ENCODE data around the gene CLC. TPM values are rescaled to one million over a fixed set of nuclear protein-coding genes. Genes with fewer than 3 reads are reported as not detected.
"Not testable (repeated sequence)": the region's sequence is repeated elsewhere in the genome, so short reads cannot be mapped to it uniquely, and the experiment has no call there.

Gene CLC
- total RNA-seq, 1 experiment from 2014 or later, result not detected

DNA sequence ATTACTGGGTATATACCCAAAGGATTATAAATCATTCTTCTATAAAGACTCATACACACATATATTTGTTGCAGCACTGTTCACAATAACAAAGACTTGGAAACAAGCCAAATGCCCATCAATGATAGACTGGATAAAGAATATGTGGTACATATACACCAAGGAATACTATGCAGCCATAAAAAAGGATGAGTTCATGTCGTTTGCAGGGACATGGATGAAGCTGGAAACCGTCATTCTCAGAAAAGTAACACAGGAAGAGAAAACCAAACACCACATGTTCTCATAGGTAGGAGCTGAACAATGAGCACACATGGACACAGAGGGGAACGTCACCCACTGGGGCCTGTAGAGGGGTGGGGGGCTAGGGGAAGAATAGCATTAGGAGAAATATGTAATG lies 17.7 kb downstream of the CLC start:
- POLR2A ChIA-PET; H3K4me3 Mint-ChIP-seq; H3K4me1 Mint-ChIP-seq; CTCF ChIA-PET; H3K27ac Mint-ChIP-seq; ATAC-seq; DNase-seq (ENCODE audit: low spot score); H3K36me3 Mint-ChIP-seq: not testable (repeated sequence)
- H3K27me3 Mint-ChIP-seq (ENCODE audit: low read depth), result peaks cover 66% of the 10 kb centered on the region
- peaks cover 25% of the 10 kb centered on the region for H3K9me3 Mint-ChIP-seq

GRCh38 chr19:39710333-39710890 lies 27.4 kb downstream of the CLC start:
- peaks cover 14% of the 10 kb centered on the region for H3K9me3 Mint-ChIP-seq
- no peaks in the 10 kb centered on the region for H3K36me3 Mint-ChIP-seq
- POLR2A ChIA-PET, result no interaction called here
- DNase-seq (ENCODE audit: low spot score) (no peak), ATAC-seq (no peak)
- H3K27ac Mint-ChIP-seq, result no peak overlapping the region
- H3K27me3 Mint-ChIP-seq (ENCODE audit: low read depth), result peaks cover 18% of the 10 kb centered on the region
- TF ChIP-seq, protein P1, sequence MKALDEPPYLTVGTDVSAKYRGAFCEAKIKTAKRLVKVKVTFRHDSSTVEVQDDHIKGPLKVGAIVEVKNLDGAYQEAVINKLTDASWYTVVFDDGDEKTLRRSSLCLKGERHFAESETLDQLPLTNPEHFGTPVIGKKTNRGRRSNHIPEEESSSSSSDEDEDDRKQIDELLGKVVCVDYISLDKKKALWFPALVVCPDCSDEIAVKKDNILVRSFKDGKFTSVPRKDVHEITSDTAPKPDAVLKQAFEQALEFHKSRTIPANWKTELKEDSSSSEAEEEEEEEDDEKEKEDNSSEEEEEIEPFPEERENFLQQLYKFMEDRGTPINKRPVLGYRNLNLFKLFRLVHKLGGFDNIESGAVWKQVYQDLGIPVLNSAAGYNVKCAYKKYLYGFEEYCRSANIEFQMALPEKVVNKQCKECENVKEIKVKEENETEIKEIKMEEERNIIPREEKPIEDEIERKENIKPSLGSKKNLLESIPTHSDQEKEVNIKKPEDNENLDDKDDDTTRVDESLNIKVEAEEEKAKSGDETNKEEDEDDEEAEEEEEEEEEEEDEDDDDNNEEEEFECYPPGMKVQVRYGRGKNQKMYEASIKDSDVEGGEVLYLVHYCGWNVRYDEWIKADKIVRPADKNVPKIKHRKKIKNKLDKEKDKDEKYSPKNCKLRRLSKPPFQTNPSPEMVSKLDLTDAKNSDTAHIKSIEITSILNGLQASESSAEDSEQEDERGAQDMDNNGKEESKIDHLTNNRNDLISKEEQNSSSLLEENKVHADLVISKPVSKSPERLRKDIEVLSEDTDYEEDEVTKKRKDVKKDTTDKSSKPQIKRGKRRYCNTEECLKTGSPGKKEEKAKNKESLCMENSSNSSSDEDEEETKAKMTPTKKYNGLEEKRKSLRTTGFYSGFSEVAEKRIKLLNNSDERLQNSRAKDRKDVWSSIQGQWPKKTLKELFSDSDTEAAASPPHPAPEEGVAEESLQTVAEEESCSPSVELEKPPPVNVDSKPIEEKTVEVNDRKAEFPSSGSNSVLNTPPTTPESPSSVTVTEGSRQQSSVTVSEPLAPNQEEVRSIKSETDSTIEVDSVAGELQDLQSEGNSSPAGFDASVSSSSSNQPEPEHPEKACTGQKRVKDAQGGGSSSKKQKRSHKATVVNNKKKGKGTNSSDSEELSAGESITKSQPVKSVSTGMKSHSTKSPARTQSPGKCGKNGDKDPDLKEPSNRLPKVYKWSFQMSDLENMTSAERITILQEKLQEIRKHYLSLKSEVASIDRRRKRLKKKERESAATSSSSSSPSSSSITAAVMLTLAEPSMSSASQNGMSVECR (CRISPR knock-in tag; IDR thresholded peaks at IDR 0.05; ENCODE audit: borderline replicate concordance), result no peak
- TF ChIP-seq ETV6 (CRISPR knock-in tag; IDR thresholded peaks at IDR 0.05) (no peak), GTF2I (CRISPR knock-in tag; conservative IDR thresholded peaks at IDR 0.05) (no peak), AR (CRISPR knock-in tag; IDR thresholded peaks at IDR 0.05) (no peak), ZSCAN18 (CRISPR knock-in tag; IDR thresholded peaks at IDR 0.05) (no peak), SOX15 (CRISPR knock-in tag; IDR thresholded peaks at IDR 0.05) (no peak), SMAD4 (CRISPR knock-in tag; IDR thresholded peaks at IDR 0.05) (no peak), RORB (CRISPR knock-in tag; IDR thresholded peaks at IDR 0.05) (no peak), HMGA2 (CRISPR knock-in tag; IDR thresholded peaks at IDR 0.05) (no peak), E2F4 (CRISPR knock-in tag; IDR thresholded peaks at IDR 0.05; ENCODE audit: borderline replicate concordance, low read depth) (no peak), ZBTB21 (CRISPR knock-in tag; IDR thresholded peaks at IDR 0.05; ENCODE audit: borderline replicate concordance) (no peak), ATF2 (CRISPR knock-in tag; IDR thresholded peaks at IDR 0.05; ENCODE audit: borderline replicate concordance, low read depth) (no peak), MAX (CRISPR knock-in tag; IDR thresholded peaks at IDR 0.05) (no peak), ZNF121 (CRISPR knock-in tag; IDR thresholded peaks at IDR 0.05) (no peak)
- TF ChIP-seq, protein P2, sequence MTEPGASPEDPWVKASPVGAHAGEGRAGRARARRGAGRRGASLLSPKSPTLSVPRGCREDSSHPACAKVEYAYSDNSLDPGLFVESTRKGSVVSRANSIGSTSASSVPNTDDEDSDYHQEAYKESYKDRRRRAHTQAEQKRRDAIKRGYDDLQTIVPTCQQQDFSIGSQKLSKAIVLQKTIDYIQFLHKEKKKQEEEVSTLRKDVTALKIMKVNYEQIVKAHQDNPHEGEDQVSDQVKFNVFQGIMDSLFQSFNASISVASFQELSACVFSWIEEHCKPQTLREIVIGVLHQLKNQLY (CRISPR knock-in tag; IDR thresholded peaks at IDR 0.05), result no peak
- TF ChIP-seq, protein P3, sequence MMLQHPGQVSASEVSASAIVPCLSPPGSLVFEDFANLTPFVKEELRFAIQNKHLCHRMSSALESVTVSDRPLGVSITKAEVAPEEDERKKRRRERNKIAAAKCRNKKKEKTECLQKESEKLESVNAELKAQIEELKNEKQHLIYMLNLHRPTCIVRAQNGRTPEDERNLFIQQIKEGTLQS (CRISPR knock-in tag; conservative IDR thresholded peaks at IDR 0.05), result no peak
- TF ChIP-seq, protein P4, sequence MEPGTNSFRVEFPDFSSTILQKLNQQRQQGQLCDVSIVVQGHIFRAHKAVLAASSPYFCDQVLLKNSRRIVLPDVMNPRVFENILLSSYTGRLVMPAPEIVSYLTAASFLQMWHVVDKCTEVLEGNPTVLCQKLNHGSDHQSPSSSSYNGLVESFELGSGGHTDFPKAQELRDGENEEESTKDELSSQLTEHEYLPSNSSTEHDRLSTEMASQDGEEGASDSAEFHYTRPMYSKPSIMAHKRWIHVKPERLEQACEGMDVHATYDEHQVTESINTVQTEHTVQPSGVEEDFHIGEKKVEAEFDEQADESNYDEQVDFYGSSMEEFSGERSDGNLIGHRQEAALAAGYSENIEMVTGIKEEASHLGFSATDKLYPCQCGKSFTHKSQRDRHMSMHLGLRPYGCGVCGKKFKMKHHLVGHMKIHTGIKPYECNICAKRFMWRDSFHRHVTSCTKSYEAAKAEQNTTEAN (CRISPR knock-in tag; IDR thresholded peaks at IDR 0.05), result no peak
- TF ChIP-seq, protein P5, sequence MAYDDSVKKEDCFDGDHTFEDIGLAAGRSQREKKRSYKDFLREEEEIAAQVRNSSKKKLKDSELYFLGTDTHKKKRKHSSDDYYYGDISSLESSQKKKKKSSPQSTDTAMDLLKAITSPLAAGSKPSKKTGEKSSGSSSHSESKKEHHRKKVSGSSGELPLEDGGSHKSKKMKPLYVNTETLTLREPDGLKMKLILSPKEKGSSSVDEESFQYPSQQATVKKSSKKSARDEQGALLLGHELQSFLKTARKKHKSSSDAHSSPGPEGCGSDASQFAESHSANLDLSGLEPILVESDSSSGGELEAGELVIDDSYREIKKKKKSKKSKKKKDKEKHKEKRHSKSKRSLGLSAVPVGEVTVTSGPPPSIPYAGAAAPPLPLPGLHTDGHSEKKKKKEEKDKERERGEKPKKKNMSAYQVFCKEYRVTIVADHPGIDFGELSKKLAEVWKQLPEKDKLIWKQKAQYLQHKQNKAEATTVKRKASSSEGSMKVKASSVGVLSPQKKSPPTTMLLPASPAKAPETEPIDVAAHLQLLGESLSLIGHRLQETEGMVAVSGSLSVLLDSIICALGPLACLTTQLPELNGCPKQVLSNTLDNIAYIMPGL (CRISPR knock-in tag; IDR thresholded peaks at IDR 0.05), result no peak
- no peak overlapping the region for H3K4me3 Mint-ChIP-seq
- no peaks in the 10 kb centered on the region for H3K4me1 Mint-ChIP-seq
- CTCF ChIA-PET, result no interaction called here

Measured in WTC11 (cell line).